ENCODE data around the gene ARHGAP10.

Gene ARHGAP10

GRCh38 chr4:147965873-147966272, 234.0 kb downstream of the ARHGAP10 start:
- no peak for TF ChIP-seq CTCF (conservative IDR thresholded peaks at IDR 0.05)
- no peak overlapping the region for H3K27ac ChIP-seq

GRCh38 chr4:147968641-147969040, 236.8 kb downstream of the ARHGAP10 start:
- no peak for TF ChIP-seq CTCF (conservative IDR thresholded peaks at IDR 0.05)
- no peak overlapping the region for H3K27ac ChIP-seq

- no peak for TF ChIP-seq CTCF (conservative IDR thresholded peaks at IDR 0.05)
- no peak overlapping the region for H3K27ac ChIP-seq
These were observed 237.9 kb downstream of the ARHGAP10 start for GRCh38 chr4:147969573-147970385.

DNA sequence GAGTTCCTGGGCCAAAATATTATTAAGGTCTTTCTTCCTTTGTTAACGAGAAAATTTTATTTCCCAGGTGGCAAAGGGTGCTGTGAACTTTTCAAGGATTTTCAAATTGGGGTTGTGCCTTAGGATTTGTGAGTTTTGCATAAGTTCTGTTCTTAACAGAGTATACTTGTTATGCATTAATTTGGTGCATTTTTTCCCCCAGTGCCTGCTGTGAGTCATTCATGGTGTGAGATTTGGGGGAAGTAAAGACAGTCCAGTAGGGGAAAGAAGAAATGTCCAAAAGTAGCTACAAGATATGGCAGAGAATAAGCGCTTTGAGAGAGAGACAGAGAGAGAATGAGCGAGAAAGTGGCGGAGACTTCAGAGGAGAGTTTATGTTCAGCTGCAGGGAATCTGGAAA, 239.2 kb downstream of the ARHGAP10 start:
- no peak overlapping the region for H3K27ac ChIP-seq
- TF ChIP-seq CTCF (conservative IDR thresholded peaks at IDR 0.05), result no peak

DNA sequence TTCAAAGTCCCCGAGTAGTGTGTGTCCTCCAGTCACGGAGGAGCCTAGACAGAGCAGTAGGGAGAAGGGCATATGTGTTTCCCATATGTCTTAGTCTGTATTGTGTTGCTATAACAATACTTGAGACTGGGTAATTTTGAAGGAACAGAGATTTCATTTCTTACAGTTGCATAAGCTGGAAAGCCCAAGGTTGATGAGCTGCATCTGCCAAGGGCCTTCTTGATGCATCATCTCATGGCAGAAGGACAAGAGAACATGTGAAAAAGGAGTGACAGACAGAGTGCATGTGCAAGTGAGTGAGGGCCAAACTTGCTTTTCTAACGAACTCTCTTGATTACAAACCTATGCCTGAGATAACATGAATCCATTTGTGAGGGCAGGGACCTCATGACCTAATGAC, 243.4 kb downstream of the ARHGAP10 start:
- no peak for TF ChIP-seq CTCF (conservative IDR thresholded peaks at IDR 0.05)
- H3K27ac ChIP-seq, result no peak overlapping the region

DNA sequence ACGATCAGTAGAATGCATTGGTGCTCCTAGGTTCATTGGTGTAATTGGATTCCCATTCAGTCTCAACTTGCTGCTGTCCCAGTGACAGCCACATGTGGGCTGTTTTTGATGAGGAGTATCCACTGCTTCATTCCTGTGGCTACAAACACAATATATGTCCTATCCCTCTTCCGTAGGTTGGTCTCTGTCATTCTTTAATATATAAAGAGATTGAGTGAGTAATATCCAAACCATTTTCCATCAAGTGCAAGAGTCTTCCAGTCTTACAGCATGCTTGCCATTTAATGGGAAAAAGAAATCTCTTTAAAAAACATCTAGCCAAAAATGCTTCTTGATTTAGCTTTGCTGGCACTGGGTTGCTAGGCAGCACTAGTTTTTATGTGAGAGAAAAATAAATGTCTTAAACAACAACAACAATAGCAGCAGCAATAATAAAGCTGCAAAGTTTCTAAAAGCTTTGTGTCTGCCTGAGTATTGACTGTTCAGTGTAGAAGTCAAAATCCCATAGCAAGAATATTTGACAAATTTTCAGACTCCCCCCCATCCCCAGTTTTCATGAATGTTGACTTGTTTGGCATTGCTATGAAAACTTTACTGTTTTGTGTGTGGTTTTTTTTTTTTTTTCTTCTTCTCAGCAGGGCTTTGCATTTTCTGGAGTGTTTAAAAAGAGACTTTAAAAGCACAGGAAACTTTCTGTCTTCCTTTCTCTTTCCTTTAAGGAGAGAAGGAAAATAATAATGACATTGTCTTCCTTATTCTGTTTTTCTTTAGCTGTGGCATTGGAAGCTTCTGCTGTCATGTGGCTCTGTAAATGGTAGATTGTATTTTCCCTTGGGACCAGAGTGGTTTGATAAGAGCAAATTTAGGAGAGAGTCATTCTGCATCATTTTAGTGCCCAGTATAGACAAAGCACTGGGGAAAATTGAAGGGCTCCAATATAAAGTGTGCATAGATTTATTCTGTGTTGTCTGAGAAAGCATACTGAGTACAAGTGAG, 244.3 kb downstream of the ARHGAP10 start:
- H3K27ac ChIP-seq, result no peak overlapping the region

More for the DNA sequence above, 244.3 kb downstream of the ARHGAP10 start:
- no peak for TF ChIP-seq CTCF (conservative IDR thresholded peaks at IDR 0.05)

All from VCaP (cell line).